Activated effector memory CD4-positive, alpha-beta T cell treated with Interleukin-2 at 50 U/mL for 16 hours (primary cell): ENCODE results near the gene HEPACAM.
"Not testable (repeated sequence)": the region's sequence is repeated elsewhere in the genome, so short reads cannot be mapped to it uniquely, and the experiment has no call there.

Source experiments
- DNase-seq: peaks from one replicate; pipeline ENCODE4 v3.0.0-alpha.2; 2020

The HEPACAM gene, protein sequence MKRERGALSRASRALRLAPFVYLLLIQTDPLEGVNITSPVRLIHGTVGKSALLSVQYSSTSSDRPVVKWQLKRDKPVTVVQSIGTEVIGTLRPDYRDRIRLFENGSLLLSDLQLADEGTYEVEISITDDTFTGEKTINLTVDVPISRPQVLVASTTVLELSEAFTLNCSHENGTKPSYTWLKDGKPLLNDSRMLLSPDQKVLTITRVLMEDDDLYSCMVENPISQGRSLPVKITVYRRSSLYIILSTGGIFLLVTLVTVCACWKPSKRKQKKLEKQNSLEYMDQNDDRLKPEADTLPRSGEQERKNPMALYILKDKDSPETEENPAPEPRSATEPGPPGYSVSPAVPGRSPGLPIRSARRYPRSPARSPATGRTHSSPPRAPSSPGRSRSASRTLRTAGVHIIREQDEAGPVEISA

GRCh38 chr11:124935548-124936514 is at the start of gene HEPACAM:
Gene HEPACAM (minus strand): TSS chr11:124936047. CDS start chr11:124936006, 41 bp downstream.
- no peak for DNase-seq

- DNase-seq = no peak
Measured at GRCh38 chr11:124984512-124984854, 48.6 kb upstream of the HEPACAM start.

GRCh38 chr11:124983674-124984511 is 48.0 kb upstream of the HEPACAM start:
- DNase-seq = no peak

DNA sequence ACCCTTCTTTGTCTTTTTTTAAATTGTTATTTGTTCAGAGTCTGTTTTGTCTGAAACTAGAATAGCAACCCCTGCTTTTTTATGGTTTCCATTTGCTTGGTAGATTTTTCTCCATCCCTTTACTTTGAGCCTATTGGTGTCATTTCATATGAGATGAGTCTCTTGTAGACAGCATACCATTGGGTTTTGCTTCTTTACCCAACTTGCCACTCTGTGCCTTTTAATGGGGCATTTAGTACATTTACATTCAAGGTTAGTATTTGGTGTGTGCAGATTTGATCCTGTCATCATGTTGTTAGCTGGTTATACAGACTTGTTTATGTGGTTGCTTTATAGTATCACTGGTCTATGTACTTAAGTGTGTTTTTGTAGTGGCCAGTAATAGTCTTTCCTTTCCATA is 46.2 kb upstream of the HEPACAM start:
- DNase-seq = no peak

- no peak for DNase-seq
Measured at GRCh38 chr11:124978316-124978715, 42.5 kb upstream of the HEPACAM start.

GRCh38 chr11:124977006-124977405 is 41.2 kb upstream of the HEPACAM start:
- no peak for DNase-seq

- DNase-seq = no peak
Measured at GRCh38 chr11:124976531-124976930, 40.7 kb upstream of the HEPACAM start.

DNA sequence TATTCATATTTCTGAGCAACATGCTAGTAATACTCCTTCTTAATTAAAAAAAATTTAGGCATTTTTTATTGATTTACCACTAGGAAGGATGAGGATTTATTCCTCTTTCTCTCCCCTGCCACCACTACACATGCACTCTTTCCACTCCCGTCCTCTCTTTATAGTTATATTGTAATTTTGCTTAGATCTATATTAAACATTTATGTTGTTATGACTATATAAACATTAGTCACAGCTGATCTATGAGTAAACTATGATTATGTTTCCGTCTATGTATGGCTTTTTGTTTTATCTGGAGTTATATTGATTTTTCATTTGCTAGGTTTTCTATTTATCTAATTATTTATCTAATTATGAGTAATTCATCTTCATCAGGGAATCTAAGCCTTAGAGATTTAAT is 36.0 kb upstream of the HEPACAM start:
- DNase-seq = no peak

DNA sequence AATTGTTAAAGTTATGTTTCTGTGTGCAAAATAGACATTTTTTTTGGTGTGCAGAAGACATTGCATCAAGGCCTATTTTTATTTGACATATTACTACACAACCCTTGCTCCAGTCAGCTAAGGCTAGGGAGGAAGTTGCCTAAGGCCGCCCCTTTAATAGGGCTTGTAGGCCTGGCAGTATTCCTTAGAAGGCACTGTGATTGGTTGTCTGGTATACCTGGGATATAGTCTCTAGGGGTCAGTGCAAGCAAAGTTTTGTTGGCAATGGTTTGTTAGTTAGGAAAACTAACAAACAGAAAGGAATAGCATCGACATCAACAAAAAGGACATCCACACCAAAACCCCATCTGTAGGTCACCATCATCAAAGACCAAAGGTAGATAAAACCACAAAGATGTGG is 35.1 kb upstream of the HEPACAM start:
- DNase-seq = no peak

DNA sequence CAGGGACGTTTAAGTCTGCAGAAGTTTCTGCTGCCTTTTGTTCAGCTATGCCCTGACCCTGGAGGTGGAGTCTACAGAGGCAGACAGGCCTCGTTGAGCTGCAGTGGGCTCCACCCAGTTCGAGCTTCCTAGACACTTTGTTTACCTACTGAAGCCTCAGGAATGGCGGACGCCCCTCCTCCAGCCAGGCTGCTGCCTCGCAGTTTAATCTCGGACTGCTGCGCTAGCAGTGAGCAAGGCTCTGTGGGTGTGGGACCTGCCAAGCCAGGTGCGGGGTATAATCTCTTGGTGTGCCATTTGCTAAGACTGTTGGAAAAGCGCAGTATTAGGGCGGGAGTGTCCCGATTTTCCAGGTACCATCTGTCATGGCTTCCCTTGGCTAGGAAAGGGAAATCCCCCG is 32.4 kb upstream of the HEPACAM start:
- not testable (repeated sequence) for DNase-seq

GRCh38 chr11:124961972-124962609 is 26.2 kb upstream of the HEPACAM start:
- DNase-seq = no peak

GRCh38 chr11:124955035-124955434 is 19.2 kb upstream of the HEPACAM start:
- no peak for DNase-seq

GRCh38 chr11:124954590-124954955 is 18.7 kb upstream of the HEPACAM start:
- no peak for DNase-seq

- DNase-seq = peak; percentile 92
Measured at GRCh38 chr11:124953753-124954589, 18.1 kb upstream of the HEPACAM start, which contains the start of gene CCDC15. Gene CCDC15 (plus strand): TSS chr11:124954202. CDS start chr11:124954733, 531 bp downstream.

DNA sequence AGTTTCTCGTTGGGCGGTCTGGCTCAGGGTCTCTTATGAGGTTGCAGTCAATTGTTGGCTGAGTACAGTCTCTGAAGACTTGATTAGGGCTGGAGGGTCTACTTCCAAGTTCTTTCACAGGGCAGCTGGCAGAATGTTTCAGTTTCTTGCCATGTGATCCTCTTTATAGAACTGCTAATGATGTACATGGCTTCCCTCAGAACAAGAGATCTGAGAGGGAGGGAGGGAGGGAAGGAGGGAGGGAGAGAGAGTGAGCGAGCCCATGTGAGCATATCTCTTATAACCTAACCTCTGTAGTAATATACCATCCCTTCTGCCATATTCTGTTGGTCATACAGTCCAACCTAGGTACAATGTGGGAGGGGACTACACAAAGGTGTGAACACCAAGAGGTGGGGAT is 15.5 kb upstream of the HEPACAM start:
- no peak for DNase-seq

- no peak for DNase-seq
Measured at GRCh38 chr11:124950601-124951330, 14.9 kb upstream of the HEPACAM start.

GRCh38 chr11:124946735-124947141 is 10.9 kb upstream of the HEPACAM start:
- DNase-seq = no peak

DNA sequence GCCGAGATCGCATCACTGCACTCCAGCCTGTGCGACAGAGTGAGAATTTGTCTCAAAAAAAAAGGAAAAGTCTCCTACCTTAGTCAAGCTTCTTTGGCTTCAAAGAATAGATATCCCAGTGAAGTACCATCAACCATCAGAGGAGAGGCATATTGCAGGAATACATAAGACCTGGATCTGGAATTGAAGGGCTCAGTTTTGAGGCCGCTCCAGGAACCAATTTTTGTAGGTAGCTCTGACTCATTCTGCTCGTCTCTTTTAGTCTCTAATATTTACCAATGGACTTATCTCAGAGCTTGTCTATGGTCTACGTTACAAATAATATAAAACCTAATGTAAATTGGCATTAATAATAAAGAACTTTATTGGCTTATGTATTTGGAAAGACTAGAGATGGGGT is 10.0 kb upstream of the HEPACAM start:
- no peak for DNase-seq

GRCh38 chr11:124944565-124944964 is 8.7 kb upstream of the HEPACAM start:
- no peak for DNase-seq

- DNase-seq = no peak
Measured at GRCh38 chr11:124943741-124944140, 7.9 kb upstream of the HEPACAM start.

DNA sequence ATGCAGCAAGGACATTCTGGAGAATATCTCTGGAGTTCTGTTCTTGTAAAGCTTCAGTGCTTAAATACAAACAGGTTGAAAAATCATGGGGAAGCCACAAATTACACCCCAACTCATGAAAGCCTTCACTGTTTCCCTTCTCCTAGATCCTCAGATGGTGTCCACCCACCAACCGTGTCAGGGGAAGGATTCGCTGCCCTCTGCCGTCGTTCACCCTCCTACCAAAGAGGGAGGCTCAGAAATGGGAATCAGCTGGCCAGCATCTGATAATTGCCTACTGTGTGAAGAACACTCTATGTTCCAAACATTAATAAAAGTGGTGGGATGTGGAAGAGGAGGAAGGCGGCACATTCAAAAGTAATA is 7.4 kb upstream of the HEPACAM start:
- DNase-seq = no peak
